Ishikawa (cell line): ENCODE data around the gene DIPK1C.

ENCODE experiments used
- CREB1 ChIP-seq: IDR thresholded peaks from 2 replicates; pipeline ENCODE4 v1.6.1; 2012; ENCODE audit warnings: low read depth
- EP300 ChIP-seq: IDR thresholded peaks from 2 replicates; pipeline ENCODE4 v1.6.1; 2012; ENCODE audit warnings: borderline replicate concordance
- MAX ChIP-seq: IDR thresholded peaks from 2 replicates; pipeline ENCODE4 v1.6.1; 2012
- RAD21 ChIP-seq: IDR thresholded peaks from 2 replicates; pipeline ENCODE4 v1.6.1; 2012; ENCODE audit warnings: low read depth
- REST ChIP-seq: IDR thresholded peaks from 2 replicates; pipeline ENCODE4 v1.6.1; 2012; ENCODE audit warnings: low read depth, mild to moderate bottlenecking
- YY1 ChIP-seq: IDR thresholded peaks from 2 replicates; pipeline ENCODE4 v1.6.1; 2012; ENCODE audit warnings: low read depth
- ZBTB7A ChIP-seq: IDR thresholded peaks from 2 replicates; pipeline ENCODE4 v1.6.1; 2012; ENCODE audit warnings: low read depth

- TF ChIP-seq MAX (no peak), YY1 (no peak), CREB1 (no peak), REST (no peak), RAD21 (no peak), ZBTB7A (no peak), EP300 (no peak)
Measured at GRCh38 chr18:74480149-74480651, 23.1 kb upstream of the DIPK1C start.
